Breast epithelium (tissue), 3 donors: ENCODE measurements around the gene ARF3.

ENCODE experiments used
- POLR2A ChIP-seq: fragments of 450-650 bp; IDR thresholded peaks from one replicate; pipeline ENCODE4 v1.6.1; 2016; ENCODE audit warnings: antibody characterized with exemption, mild to moderate bottlenecking, moderate library complexity
- POLR2AphosphoS5 ChIP-seq, 3 donors: sonication (generic); formaldehyde crosslinking; IDR thresholded peaks; one replicate each; pipeline ENCODE4 v1.6.1; 2017; ENCODE audit warnings: antibody characterized with exemption in 3 of 3
- TF ChIP-seq, protein P1 (sequence below), 3 donors: fragments of 450-650 bp; IDR thresholded peaks; one replicate each; pipeline ENCODE4 v1.5.1; 2016 to 2017; ENCODE audit warnings: antibody characterized with exemption in 3 of 3, mild to moderate bottlenecking in 3 of 3, moderate library complexity in 3 of 3

DNA sequence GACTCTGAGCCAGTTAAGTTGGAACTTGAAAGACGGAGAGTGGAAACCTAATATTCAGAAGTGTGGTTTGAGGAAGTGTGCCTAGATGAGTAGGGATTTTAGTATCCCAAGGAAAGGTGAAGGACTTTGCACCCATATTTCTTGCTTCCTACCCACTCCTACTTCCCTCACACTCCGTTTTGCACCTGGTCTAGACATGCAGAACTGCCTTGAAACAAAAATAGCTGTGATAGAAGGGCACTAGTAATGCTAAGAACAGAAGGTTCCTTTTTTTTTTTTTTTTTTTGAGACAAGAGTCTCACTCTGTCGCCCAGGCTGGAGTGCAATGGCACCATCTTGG is 732 bp upstream of the ARF3 start:
- TF ChIP-seq, protein P1, sequence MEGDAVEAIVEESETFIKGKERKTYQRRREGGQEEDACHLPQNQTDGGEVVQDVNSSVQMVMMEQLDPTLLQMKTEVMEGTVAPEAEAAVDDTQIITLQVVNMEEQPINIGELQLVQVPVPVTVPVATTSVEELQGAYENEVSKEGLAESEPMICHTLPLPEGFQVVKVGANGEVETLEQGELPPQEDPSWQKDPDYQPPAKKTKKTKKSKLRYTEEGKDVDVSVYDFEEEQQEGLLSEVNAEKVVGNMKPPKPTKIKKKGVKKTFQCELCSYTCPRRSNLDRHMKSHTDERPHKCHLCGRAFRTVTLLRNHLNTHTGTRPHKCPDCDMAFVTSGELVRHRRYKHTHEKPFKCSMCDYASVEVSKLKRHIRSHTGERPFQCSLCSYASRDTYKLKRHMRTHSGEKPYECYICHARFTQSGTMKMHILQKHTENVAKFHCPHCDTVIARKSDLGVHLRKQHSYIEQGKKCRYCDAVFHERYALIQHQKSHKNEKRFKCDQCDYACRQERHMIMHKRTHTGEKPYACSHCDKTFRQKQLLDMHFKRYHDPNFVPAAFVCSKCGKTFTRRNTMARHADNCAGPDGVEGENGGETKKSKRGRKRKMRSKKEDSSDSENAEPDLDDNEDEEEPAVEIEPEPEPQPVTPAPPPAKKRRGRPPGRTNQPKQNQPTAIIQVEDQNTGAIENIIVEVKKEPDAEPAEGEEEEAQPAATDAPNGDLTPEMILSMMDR (IDR thresholded peaks at IDR 0.05), result no peak
- no peak for TF ChIP-seq POLR2A
- no peak for TF ChIP-seq POLR2AphosphoS5 (IDR thresholded peaks at IDR 0.05)
